ENCODE measurements around the gene CNTNAP2.

GRCh38 chr7:146433501-146433900, 316.9 kb downstream of the CNTNAP2 start:
- TF ChIP-seq, protein P1, sequence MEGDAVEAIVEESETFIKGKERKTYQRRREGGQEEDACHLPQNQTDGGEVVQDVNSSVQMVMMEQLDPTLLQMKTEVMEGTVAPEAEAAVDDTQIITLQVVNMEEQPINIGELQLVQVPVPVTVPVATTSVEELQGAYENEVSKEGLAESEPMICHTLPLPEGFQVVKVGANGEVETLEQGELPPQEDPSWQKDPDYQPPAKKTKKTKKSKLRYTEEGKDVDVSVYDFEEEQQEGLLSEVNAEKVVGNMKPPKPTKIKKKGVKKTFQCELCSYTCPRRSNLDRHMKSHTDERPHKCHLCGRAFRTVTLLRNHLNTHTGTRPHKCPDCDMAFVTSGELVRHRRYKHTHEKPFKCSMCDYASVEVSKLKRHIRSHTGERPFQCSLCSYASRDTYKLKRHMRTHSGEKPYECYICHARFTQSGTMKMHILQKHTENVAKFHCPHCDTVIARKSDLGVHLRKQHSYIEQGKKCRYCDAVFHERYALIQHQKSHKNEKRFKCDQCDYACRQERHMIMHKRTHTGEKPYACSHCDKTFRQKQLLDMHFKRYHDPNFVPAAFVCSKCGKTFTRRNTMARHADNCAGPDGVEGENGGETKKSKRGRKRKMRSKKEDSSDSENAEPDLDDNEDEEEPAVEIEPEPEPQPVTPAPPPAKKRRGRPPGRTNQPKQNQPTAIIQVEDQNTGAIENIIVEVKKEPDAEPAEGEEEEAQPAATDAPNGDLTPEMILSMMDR (conservative IDR thresholded peaks at IDR 0.05; ENCODE audit: low read depth, low read length) = no peak
- no peak for TF ChIP-seq RCOR1 (IDR thresholded peaks at IDR 0.05; ENCODE audit: insufficient replicate concordance, low read length)
- no peak for TF ChIP-seq POLR2A (IDR thresholded peaks at IDR 0.05; ENCODE audit: low read depth, low read length)
